Tibial nerve (tissue), 4 donors: ENCODE results near the gene TMEM41A. TPM values are rescaled to one million over a fixed set of nuclear protein-coding genes. Genes with fewer than 3 reads are reported as not detected.

Experiments used
- DNase-seq, 2 donors: peaks; one replicate each; pipeline ENCODE4 v3.0.0-alpha.2; 2019; ENCODE audit warnings: low spot score in 2 of 2
- H3K27ac ChIP-seq, 4 donors: fragments of 200-600 bp; sonication (generic) in 3 of 4; one replicate each; pipeline ENCODE4 v1.5.1; 2017 to 2019; ENCODE audit warnings: mild to moderate bottlenecking in 1 of 4
- H3K27me3 ChIP-seq, 2 donors: fragments of 200-600 bp; sonication (generic) in 1 of 2; one replicate each; pipeline versions ENCODE4 v1.5.1 to v1.6.0; 2017 to 2019
- H3K36me3 ChIP-seq, 3 donors: fragments of 200-600 bp; sonication (generic); one replicate each; pipeline ENCODE4 v1.5.1; 2018 to 2019
- H3K4me1 ChIP-seq, 4 donors: fragments of 200-600 bp; sonication (generic) in 3 of 4; one replicate each; pipeline ENCODE4 v1.5.1; 2017 to 2019
- H3K4me3 ChIP-seq, 4 donors: fragments of 200-600 bp; sonication (generic) in 3 of 4; one replicate each; pipeline ENCODE4 v1.5.1; 2017 to 2019; ENCODE audit warnings: mild to moderate bottlenecking in 1 of 4, moderate library complexity in 1 of 4
- H3K9me3 ChIP-seq, 4 donors: fragments of 200-600 bp; sonication (generic) in 3 of 4; one replicate each; pipeline ENCODE4 v1.5.1; 2017 to 2019
- EP300 ChIP-seq, 2 donors: sonication (generic); formaldehyde crosslinking; IDR thresholded peaks; one replicate each; pipeline ENCODE4 v1.6.1; 2017; ENCODE audit warnings: antibody characterized with exemption in 2 of 2, mild to moderate bottlenecking in 1 of 2
- POLR2A ChIP-seq, 2 donors: fragments of 450-650 bp; IDR thresholded peaks; one replicate each; pipeline ENCODE4 v1.6.1; 2017; ENCODE audit warnings: antibody characterized with exemption in 2 of 2, mild to moderate bottlenecking in 2 of 2, moderate library complexity in 2 of 2
- WGBS, 2 donors: methylation state at CpG; one replicate each; pipeline ENCODE4 v1.1.5; 2018; 5-methylcytosine and 5-hydroxymethylcytosine counted together
- total RNA-seq, 4 donors: library from RNA; depleted of rRNA; stranded (reverse); fragments of >200 nt; gene quantifications; one replicate each; pipeline ENCODE4 v1.1.0, GENCODE V29; 2016
- TF ChIP-seq, protein P1 (sequence below), 5 experiments: fragments of 200-600 bp in 3 of 5; fragments of 450-650 bp in 2 of 5; sonication (generic) in 3 of 5; IDR thresholded peaks; one replicate each; pipeline ENCODE4 v1.5.1; 2016 to 2019; ENCODE audit warnings: antibody characterized with exemption in 5 of 5, mild to moderate bottlenecking in 3 of 5, moderate library complexity in 2 of 5

The TMEM41A gene
- total RNA-seq, 4 donors from 2014 or later, result 11.4 to 19.8 (median 14.9) TPM

DNA sequence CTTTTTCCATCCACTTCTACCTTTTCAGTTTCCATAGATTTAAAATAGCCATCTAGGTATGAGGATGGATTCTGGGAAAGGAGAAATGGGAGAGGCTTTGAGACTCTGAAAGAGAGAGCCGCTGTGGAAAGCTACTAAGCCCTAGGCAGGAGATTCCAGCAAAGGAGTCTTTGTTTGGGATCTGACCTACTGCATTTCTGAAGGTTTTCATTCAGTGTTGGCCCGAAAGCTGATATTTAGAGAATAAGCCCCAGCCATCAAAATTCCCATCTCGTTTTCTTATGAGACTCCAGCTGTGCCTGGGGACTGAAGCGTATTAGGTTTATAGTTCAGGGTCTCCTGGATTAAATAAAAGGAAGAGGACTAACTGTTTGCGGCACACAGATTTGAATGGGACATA, 34.1 kb upstream of the TMEM41A start:
- no peaks in the 10 kb centered on the region for H3K9me3 ChIP-seq
- no peaks in the 10 kb centered on the region for H3K27me3 ChIP-seq
- TF ChIP-seq, protein P1, sequence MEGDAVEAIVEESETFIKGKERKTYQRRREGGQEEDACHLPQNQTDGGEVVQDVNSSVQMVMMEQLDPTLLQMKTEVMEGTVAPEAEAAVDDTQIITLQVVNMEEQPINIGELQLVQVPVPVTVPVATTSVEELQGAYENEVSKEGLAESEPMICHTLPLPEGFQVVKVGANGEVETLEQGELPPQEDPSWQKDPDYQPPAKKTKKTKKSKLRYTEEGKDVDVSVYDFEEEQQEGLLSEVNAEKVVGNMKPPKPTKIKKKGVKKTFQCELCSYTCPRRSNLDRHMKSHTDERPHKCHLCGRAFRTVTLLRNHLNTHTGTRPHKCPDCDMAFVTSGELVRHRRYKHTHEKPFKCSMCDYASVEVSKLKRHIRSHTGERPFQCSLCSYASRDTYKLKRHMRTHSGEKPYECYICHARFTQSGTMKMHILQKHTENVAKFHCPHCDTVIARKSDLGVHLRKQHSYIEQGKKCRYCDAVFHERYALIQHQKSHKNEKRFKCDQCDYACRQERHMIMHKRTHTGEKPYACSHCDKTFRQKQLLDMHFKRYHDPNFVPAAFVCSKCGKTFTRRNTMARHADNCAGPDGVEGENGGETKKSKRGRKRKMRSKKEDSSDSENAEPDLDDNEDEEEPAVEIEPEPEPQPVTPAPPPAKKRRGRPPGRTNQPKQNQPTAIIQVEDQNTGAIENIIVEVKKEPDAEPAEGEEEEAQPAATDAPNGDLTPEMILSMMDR (IDR thresholded peaks at IDR 0.05), result no peak
- TF ChIP-seq EP300 (IDR thresholded peaks at IDR 0.05) (no peak), POLR2A (IDR thresholded peaks at IDR 0.05) (no peak)
- no peaks in the 10 kb centered on the region for H3K36me3 ChIP-seq
- no peak overlapping the region for H3K4me3 ChIP-seq
- no peak for DNase-seq
- 25 to 34% methylated on average over 5 of the region's 5 CpGs for WGBS, 2 donors
- H3K27ac ChIP-seq, result no peak overlapping the region
- peaks cover 0 to 6% (median 0%) of the 10 kb centered on the region in 4 donors for H3K4me1 ChIP-seq

GRCh38 chr3:185530856-185531255, 32.0 kb upstream of the TMEM41A start:
- H3K9me3 ChIP-seq, result no peaks in the 10 kb centered on the region
- no peaks in the 10 kb centered on the region for H3K27me3 ChIP-seq
- no peak overlapping the region for H3K27ac ChIP-seq
- WGBS, 2 donors, result 59% methylated on average over 5 of the region's 5 CpGs
- no peaks in the 10 kb centered on the region for H3K4me1 ChIP-seq
- H3K36me3 ChIP-seq, result no peaks in the 10 kb centered on the region
- no peak overlapping the region for H3K4me3 ChIP-seq
- TF ChIP-seq, protein P1 (IDR thresholded peaks at IDR 0.05), result no peak
- TF ChIP-seq POLR2A (IDR thresholded peaks at IDR 0.05), result no peak
- no peak for TF ChIP-seq EP300 (IDR thresholded peaks at IDR 0.05)
- no peak for DNase-seq

DNA sequence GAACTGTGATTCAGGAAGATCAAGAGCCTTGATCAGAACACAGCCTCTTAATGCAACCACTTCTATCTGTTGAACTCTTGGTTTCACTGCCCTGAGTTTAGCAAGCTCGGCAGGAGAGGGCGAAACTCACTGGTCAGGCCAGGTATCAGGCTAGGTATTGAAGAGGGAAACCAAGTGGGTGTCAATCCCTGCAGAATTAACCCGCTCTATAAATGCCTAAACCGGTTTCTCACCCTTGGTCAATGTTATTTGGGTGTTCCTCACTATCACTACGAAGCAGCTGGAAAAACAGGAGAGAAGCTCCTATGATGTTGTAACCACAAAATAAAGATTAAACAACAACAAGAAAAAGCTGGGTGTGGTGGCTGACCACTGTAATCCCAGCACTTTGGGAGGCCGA, 29.7 kb upstream of the TMEM41A start:
- Histone ChIP-seq H3K4me1 (no peaks in the 10 kb centered on the region), H3K9me3 (no peaks in the 10 kb centered on the region), H3K4me3 (no peak overlapping the region), H3K27me3 (no peaks in the 10 kb centered on the region), H3K36me3 (no peaks in the 10 kb centered on the region), H3K27ac (no peak overlapping the region)
- WGBS, 2 donors, result 85 to 87% methylated on average over 6 of the region's 6 CpGs
- TF ChIP-seq EP300 (IDR thresholded peaks at IDR 0.05) (no peak), POLR2A (IDR thresholded peaks at IDR 0.05) (no peak)
- TF ChIP-seq, protein P1 (IDR thresholded peaks at IDR 0.05), result no peak
- no peak for DNase-seq

DNA sequence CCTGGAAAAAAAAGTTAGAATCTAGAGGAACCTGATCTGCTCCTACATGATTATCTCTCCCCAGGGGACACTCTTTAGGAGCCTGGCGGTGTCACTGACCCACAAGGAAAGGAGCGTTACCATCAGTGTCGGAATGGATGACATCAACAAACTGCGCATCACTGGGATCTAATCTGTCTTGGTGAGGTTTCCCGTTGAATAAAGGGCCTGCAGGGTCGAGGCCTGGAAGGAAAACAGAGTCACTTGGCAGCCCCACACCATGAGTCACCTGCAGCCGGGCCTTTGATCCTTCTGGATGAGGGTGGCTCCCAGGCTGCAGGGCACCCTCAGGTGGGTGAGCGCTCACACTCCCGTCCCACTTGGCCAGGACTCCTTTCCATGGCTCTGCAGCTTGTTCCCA, 28.5 kb upstream of the TMEM41A start:
- H3K4me1 ChIP-seq, result no peaks in the 10 kb centered on the region
- H3K9me3 ChIP-seq, result no peaks in the 10 kb centered on the region
- no peak for DNase-seq
- WGBS, 2 donors, result 79 to 87% methylated on average over 9 of the region's 9 CpGs
- no peak overlapping the region for H3K4me3 ChIP-seq
- H3K27me3 ChIP-seq, result no peaks in the 10 kb centered on the region
- TF ChIP-seq, protein P1 (IDR thresholded peaks at IDR 0.05), result no peak
- TF ChIP-seq POLR2A (IDR thresholded peaks at IDR 0.05) (no peak), EP300 (IDR thresholded peaks at IDR 0.05) (no peak)
- no peak overlapping the region for H3K27ac ChIP-seq
- H3K36me3 ChIP-seq, result no peaks in the 10 kb centered on the region

DNA sequence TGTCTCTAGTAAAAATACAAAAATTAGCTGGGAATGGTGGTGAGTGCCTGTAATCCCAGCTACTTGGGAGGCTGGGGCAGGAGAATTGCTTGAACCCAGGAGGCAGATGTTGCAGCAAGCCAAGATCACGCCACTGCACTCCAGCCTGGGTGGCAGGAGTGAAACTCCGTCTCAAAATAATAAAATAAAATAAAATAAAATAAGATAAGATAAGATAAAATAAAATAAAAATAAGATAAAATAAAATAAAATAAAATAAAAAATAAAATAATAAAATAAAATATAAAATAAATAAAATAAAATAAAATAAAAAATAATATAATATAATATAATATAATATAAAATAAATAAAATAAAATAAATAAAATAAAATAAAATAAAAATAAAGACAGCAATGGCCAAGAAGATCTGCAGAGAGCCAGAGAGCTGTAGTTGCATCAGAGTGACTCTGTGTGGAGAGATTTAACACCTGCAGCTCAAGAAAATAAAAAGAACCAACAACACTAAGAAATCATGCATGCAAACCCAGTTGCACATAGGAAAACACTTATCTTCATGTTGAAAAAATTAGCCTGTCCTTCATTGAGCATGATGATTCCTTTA, 27.6 kb upstream of the TMEM41A start:
- TF ChIP-seq, protein P1 (IDR thresholded peaks at IDR 0.05), result no peak
- no peak for TF ChIP-seq EP300 (IDR thresholded peaks at IDR 0.05)
- TF ChIP-seq POLR2A (IDR thresholded peaks at IDR 0.05), result no peak
- Histone ChIP-seq H3K4me3 (no peak overlapping the region), H3K4me1 (no peaks in the 10 kb centered on the region), H3K9me3 (no peaks in the 10 kb centered on the region), H3K36me3 (no peaks in the 10 kb centered on the region), H3K27ac (no peak overlapping the region), H3K27me3 (no peaks in the 10 kb centered on the region)
- no peak for DNase-seq
- 91 to 92% methylated on average over 2 of the region's 2 CpGs for WGBS, 2 donors
